ENCODE measurements around the gene HTN3. TPM values are rescaled to one million over a fixed set of nuclear protein-coding genes. Genes with fewer than 3 reads are reported as not detected.

Gene HTN3
- total and polyA plus RNA-seq, 5 donors, result not detected

Other genes starting within 250 kb of the HTN3 start
- gene SULT1E1, start 168.3 kb upstream of the HTN3 start, total RNA-seq, result not detected
- 0.11 TPM for gene SULT1E1, start 168.3 kb upstream of the HTN3 start, polyA plus RNA-seq
- not detected for gene CSN1S1, start 97.4 kb upstream of the HTN3 start, total RNA-seq
- gene CSN1S1, start 97.4 kb upstream of the HTN3 start, polyA plus RNA-seq, result not detected
- not detected for gene CSN2, start 62.7 kb upstream of the HTN3 start, total RNA-seq
- gene CSN2, start 62.7 kb upstream of the HTN3 start, polyA plus RNA-seq, result not detected
- gene STATH, start 32.5 kb upstream of the HTN3 start, total RNA-seq, result not detected
- gene STATH, start 32.5 kb upstream of the HTN3 start, polyA plus RNA-seq, result not detected
- not detected for gene HTN1, start 22.0 kb downstream of the HTN3 start, total RNA-seq
- gene HTN1, start 22.0 kb downstream of the HTN3 start, polyA plus RNA-seq, result not detected
- not detected for gene PRR27, start 125.8 kb downstream of the HTN3 start, total RNA-seq
- not detected for gene PRR27, start 125.8 kb downstream of the HTN3 start, polyA plus RNA-seq
- gene ODAM, start 167.3 kb downstream of the HTN3 start, total RNA-seq, result not detected
- not detected for gene ODAM, start 167.3 kb downstream of the HTN3 start, polyA plus RNA-seq
- not detected for gene FDCSP, start 197.7 kb downstream of the HTN3 start, total RNA-seq
- not detected for gene FDCSP, start 197.7 kb downstream of the HTN3 start, polyA plus RNA-seq
- gene CSN3, start 214.1 kb downstream of the HTN3 start, total RNA-seq, result not detected
- gene CSN3, start 214.1 kb downstream of the HTN3 start, polyA plus RNA-seq, result not detected

Data from right cardiac atrium (tissue), 5 donors.